Measurements from ENCODE around the gene PELI3. TPM values are rescaled to one million over a fixed set of nuclear protein-coding genes. Genes with fewer than 3 reads are reported as not detected.
A peak's percentile ranks its signal among the peaks of the same experiment; 100 is the strongest.

The PELI3 gene
- total RNA-seq, 1 donor from 2014 or later = 15.5 TPM

DNA sequence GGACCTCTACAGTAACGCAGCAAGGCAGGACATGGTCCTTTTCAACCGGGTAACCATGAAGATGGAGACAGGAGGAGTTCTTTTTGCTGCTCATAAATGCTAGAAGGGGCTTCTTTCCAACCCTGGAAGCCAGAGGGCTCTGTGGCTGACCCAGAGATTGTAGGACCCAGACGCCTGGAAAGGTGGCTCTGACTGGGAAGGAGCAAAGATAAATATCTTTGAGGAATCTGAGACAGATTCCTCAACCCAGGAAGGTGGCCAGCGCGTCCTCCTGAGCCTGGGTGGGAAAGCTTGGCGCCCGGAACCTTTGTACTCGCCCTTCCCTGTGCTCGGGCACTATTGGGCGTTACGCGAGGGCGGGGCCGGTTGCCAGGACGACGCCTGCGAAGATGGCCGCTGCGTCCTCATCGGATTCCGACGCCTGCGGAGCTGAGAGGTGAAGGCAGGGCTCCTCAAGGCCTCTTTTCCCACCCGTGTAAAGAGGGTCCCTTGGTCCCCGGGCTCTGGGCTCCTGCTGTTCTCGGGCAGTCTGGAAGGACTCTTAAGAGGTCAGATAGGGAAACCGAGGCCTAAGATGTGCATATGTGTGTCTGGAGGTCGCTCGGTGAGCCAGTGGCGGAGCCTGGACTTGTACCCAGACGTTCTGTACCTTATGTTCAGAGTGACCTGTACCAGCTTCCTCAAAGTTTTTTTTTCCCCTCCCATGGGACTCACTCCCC lies 43.7 kb downstream of the PELI3 start, which contains the start of gene BBS1:
BBS1 (plus strand) TSS at position 365 of the 719 bp plus-strand sequence; CDS start at position 390, 25 bp downstream.
- intact Hi-C loops (cut with DNase I) = no loop called here
- peaks cover 15% of the 10 kb centered on the region for H3K4me1 ChIP-seq
- TF ChIP-seq, protein P1, sequence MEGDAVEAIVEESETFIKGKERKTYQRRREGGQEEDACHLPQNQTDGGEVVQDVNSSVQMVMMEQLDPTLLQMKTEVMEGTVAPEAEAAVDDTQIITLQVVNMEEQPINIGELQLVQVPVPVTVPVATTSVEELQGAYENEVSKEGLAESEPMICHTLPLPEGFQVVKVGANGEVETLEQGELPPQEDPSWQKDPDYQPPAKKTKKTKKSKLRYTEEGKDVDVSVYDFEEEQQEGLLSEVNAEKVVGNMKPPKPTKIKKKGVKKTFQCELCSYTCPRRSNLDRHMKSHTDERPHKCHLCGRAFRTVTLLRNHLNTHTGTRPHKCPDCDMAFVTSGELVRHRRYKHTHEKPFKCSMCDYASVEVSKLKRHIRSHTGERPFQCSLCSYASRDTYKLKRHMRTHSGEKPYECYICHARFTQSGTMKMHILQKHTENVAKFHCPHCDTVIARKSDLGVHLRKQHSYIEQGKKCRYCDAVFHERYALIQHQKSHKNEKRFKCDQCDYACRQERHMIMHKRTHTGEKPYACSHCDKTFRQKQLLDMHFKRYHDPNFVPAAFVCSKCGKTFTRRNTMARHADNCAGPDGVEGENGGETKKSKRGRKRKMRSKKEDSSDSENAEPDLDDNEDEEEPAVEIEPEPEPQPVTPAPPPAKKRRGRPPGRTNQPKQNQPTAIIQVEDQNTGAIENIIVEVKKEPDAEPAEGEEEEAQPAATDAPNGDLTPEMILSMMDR (IDR thresholded peaks at IDR 0.05) = no peak
- H3K9me3 ChIP-seq = no peaks in the 10 kb centered on the region
- peak; percentile 98 for ATAC-seq
- peak within 1 kb of the TSS; percentile 92 for H3K4me3 ChIP-seq
- peaks cover 2% of the 10 kb centered on the region for H3K36me3 ChIP-seq
- peak within 1 kb of the TSS; percentile 74 for H3K27ac ChIP-seq
- H3K27me3 ChIP-seq = no peaks in the 10 kb centered on the region
- DNase-seq = peak; percentile 93

DNA sequence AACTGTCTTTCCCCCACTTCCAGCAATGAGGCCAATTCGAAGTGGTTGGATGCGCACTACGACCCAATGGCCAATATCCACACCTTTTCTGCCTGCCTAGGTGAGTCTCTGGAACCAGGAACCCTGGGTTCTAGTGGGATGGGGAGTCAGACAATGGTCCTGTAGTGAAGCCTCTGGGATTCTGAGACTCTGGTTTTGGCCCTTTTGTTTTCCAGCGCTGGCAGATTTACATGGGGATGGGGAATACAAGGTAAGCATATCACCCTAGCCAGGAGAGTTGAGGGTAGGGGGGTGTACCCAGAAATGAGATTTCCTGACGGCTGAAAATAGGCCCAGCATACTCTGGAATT lies 44.3 kb downstream of the PELI3 start:
- H3K4me3 ChIP-seq = peak overlapping the region; percentile 92
- peaks cover 15% of the 10 kb centered on the region for H3K4me1 ChIP-seq
- H3K36me3 ChIP-seq = no peaks in the 10 kb centered on the region
- intact Hi-C loops (cut with DNase I) = no loop called here
- peak overlapping the region; percentile 74 for H3K27ac ChIP-seq
- DNase-seq = no peak
- no peak for ATAC-seq
- no peaks in the 10 kb centered on the region for H3K27me3 ChIP-seq
- TF ChIP-seq, protein P1 (IDR thresholded peaks at IDR 0.05) = no peak
- H3K9me3 ChIP-seq = no peaks in the 10 kb centered on the region

DNA sequence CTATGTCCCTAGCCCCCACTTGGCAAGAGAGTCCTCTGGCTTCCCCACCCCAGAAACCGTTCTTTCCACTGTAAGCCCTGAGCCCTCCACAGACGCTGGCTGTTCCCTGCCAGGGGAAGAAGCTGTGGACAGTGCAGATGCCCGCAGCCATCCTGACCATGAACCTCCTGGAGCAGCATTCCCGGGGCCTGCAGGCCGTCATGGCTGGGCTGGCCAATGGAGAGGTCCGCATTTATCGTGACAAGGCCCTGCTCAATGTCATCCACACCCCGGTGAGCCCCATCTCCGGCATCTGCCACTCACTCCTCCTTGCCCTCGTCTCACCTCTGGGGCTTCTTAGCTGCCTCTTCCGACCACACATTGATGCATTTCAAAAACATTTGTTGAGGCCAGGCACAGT lies 56.9 kb downstream of the PELI3 start:
- H3K27me3 ChIP-seq = no peaks in the 10 kb centered on the region
- H3K36me3 ChIP-seq = peaks cover 68% of the 10 kb centered on the region
- no peak overlapping the region for H3K27ac ChIP-seq
- TF ChIP-seq, protein P1 (IDR thresholded peaks at IDR 0.05) = no peak
- no peak for ATAC-seq
- H3K4me3 ChIP-seq = no peak overlapping the region
- no peaks in the 10 kb centered on the region for H3K4me1 ChIP-seq
- no peaks in the 10 kb centered on the region for H3K9me3 ChIP-seq
- DNase-seq = no peak
- intact Hi-C loops (cut with DNase I) = no loop called here

DNA sequence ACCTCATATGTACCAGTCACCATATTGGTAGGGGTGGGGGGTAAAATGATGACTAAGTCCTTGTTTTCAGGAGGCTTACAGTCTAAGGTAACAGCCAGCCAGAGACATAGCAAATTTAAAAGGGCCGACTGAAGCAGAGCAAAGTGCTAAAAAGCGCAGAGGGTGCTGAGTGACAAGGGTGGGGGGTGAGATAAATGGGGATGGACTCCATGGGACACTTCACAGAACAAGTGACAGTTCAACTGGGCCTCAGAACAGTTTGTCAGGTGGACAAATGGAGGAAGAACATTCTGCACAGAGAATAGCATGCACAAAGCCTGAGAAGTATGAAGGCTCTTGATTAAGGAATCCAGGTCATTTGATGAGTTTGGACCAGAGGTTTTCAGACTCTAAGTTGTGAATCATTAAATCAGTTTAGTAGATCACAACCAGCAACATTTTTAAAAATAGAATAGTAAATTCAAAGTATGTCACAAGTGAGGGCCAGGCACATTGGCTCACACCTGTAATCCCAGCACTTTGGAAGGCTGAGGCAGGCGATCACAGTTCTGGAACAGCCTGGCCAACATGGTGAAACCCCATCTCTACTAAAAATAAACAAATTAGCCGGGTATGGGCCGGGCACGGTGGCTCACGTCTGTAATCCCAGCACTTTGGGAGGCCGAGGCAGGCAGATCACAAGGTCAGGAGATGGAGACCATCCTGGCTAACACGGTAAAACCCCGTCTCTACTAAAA lies 57.8 kb downstream of the PELI3 start:
- Histone ChIP-seq H3K4me3 (no peak overlapping the region), H3K27ac (no peak overlapping the region), H3K36me3 (peaks cover 60% of the 10 kb centered on the region), H3K4me1 (no peaks in the 10 kb centered on the region), H3K27me3 (no peaks in the 10 kb centered on the region), H3K9me3 (no peaks in the 10 kb centered on the region)
- ATAC-seq (no peak), DNase-seq (no peak)
- TF ChIP-seq, protein P1 (IDR thresholded peaks at IDR 0.05) = no peak
- intact Hi-C loops (cut with DNase I) = no loop called here

Other genes starting within 250 kb of the PELI3 start
- 27.6 TPM for gene KLC2, start 209.2 kb upstream of the PELI3 start, total RNA-seq
- gene RAB1B, start 198.3 kb upstream of the PELI3 start, total RNA-seq = 138 TPM
- gene CNIH2, start 188.7 kb upstream of the PELI3 start, total RNA-seq = 1.6 TPM
- gene YIF1A, start 177.8 kb upstream of the PELI3 start, total RNA-seq = 66.9 TPM
- gene TMEM151A, start 175.0 kb upstream of the PELI3 start, total RNA-seq = 0.41 TPM
- gene CD248, start 149.9 kb upstream of the PELI3 start, total RNA-seq = 10.0 TPM
- gene RIN1, start 130.5 kb upstream of the PELI3 start, total RNA-seq = 7.4 TPM
- gene BRMS1, start 121.8 kb upstream of the PELI3 start, total RNA-seq = 32.1 TPM
- gene B4GAT1, start 119.3 kb upstream of the PELI3 start, total RNA-seq = 27.4 TPM
- 14.2 TPM for gene SLC29A2, start 95.1 kb upstream of the PELI3 start, total RNA-seq
- gene NPAS4, start 45.9 kb upstream of the PELI3 start, total RNA-seq = not detected
- 31.3 TPM for gene MRPL11, start 28.1 kb upstream of the PELI3 start, total RNA-seq
- 31.9 TPM for gene DPP3, start 13.5 kb downstream of the PELI3 start, total RNA-seq
- 33.5 TPM for gene BBS1, start 43.7 kb downstream of the PELI3 start, total RNA-seq
- 14.5 TPM for gene ZDHHC24, start 79.1 kb downstream of the PELI3 start, total RNA-seq
- not detected for gene ACTN3, start 80.0 kb downstream of the PELI3 start, total RNA-seq
- 37.0 TPM for gene CTSF, start 101.7 kb downstream of the PELI3 start, total RNA-seq
- 0.26 TPM for gene CCDC87, start 126.2 kb downstream of the PELI3 start, total RNA-seq
- 31.9 TPM for gene CCS, start 126.3 kb downstream of the PELI3 start, total RNA-seq
- gene RBM14, start 149.7 kb downstream of the PELI3 start, total RNA-seq = 63.3 TPM
- gene RBM4, start 171.8 kb downstream of the PELI3 start, total RNA-seq = 98.9 TPM
- gene RBM4B, start 211.0 kb downstream of the PELI3 start, total RNA-seq = 9.5 TPM